Testis (tissue), 2 donors: ENCODE data around the gene PSMA4.

ENCODE experiments used
- CTCF ChIP-seq, 3 experiments: fragments of 450-650 bp in 2 of 3; fragments of 200-600 bp in 1 of 3; sonication (generic) in 1 of 3; IDR thresholded peaks; one replicate each; pipeline ENCODE4 v1.5.1; 2016 to 2019; ENCODE audit warnings: antibody characterized with exemption in 3 of 3, mild to moderate bottlenecking in 2 of 3, moderate library complexity in 1 of 3
- POLR2A ChIP-seq: fragments of 450-650 bp; IDR thresholded peaks from one replicate; pipeline ENCODE4 v1.6.1; 2017; ENCODE audit warnings: antibody characterized with exemption, mild to moderate bottlenecking, moderate library complexity

DNA sequence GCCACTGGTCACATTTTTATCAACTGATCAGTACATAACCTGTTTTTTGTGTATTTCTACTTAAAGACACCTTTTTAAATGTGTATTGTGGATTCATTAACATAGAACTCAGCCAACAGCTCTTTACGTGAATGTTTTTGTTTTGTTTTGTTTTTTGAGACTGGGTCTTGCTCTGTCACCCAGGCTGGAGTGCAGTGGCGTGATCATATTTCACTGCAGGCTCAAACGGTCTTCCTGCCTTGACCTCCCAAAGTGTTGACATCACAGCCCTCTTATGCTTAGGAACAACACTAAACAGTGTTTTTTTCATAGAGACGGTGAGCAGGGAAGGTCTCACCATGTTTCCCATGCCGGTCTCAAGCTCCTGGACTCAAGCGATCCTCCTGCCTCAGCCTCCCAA is 9.9 kb downstream of the PSMA4 start:
- TF ChIP-seq CTCF (IDR thresholded peaks at IDR 0.05), result no peak
- no peak for TF ChIP-seq POLR2A
